MCF 10A (cell line): ENCODE data around the gene UNKL. TPM values are rescaled to one million over a fixed set of nuclear protein-coding genes. Genes with fewer than 3 reads are reported as not detected.
"Not testable (repeated sequence)": the region's sequence is repeated elsewhere in the genome, so short reads cannot be mapped to it uniquely, and the experiment has no call there.

ENCODE experiments used
- BruUV-seq: library from RNA; stranded (reverse); fragments of 400-500 nt; replicated peaks from 2 replicates; lab custom pipeline; 2021; lab: Mats Ljungman, UMichigan
- CTCF ChIA-PET: fragments of 300-600 bp; sonication (Branson Sonifier 250); formaldehyde crosslinking; extraction: SDS; loops from one replicate; lab custom pipeline; 2021; ENCODE audit warnings: antibody characterized with exemption, inconsistent platforms; lab: Yijun Ruan, JAX
- POLR2A ChIA-PET: fragments of 300-600, 350-650 bp; sonication (Branson Sonifier 250); formaldehyde crosslinking; extraction: SDS; loops from one replicate; lab custom pipeline; 2020; ENCODE audit warnings: antibody characterized with exemption, inconsistent platforms; lab: Yijun Ruan, JAX
- DNase-seq: peaks from one replicate; pipeline ENCODE4 v3.0.0-alpha.2; 2018; ENCODE audit not compliant: unreplicated experiment
- H3K27ac Mint-ChIP-seq: one replicate; pipeline ENCODE4 v1.8.0; 2022; ENCODE audit warnings: mild to moderate bottlenecking, low read depth, mixed read lengths; ENCODE audit not compliant: unreplicated experiment
- H3K27me3 Mint-ChIP-seq: one replicate; pipeline ENCODE4 v1.8.0; 2022; ENCODE audit warnings: mixed read lengths; ENCODE audit not compliant: insufficient read depth, unreplicated experiment
- H3K36me3 Mint-ChIP-seq: one replicate; pipeline ENCODE4 v1.8.0; 2022; ENCODE audit warnings: mild to moderate bottlenecking, moderate library complexity, mixed read lengths; ENCODE audit not compliant: insufficient read depth, unreplicated experiment
- H3K4me1 Mint-ChIP-seq: one replicate; pipeline ENCODE4 v1.8.0; 2022; ENCODE audit warnings: mixed read lengths; ENCODE audit not compliant: insufficient read depth, unreplicated experiment
- H3K4me3 Mint-ChIP-seq: one replicate; pipeline ENCODE4 v1.8.0; 2022; ENCODE audit warnings: mild to moderate bottlenecking, moderate library complexity, mixed read lengths; ENCODE audit not compliant: unreplicated experiment
- H3K9me3 Mint-ChIP-seq: one replicate; pipeline ENCODE4 v1.8.0; 2022; ENCODE audit warnings: mixed read lengths; ENCODE audit not compliant: unreplicated experiment
- intact Hi-C: fragments of 100-400 bp; cut with micrococcal nuclease; formaldehyde crosslinking; loops from 2 replicates; pipeline ENCODE4 v1.14.1; 2022
- total RNA-seq: library from RNA; stranded (reverse); gene quantifications from 2 replicates; pipeline ENCODE4 v1.2.3, GENCODE V29; 2022
- TF ChIP-seq, protein P1 (sequence below): fragments of 200-600 bp; IDR thresholded peaks from one replicate; pipeline ENCODE4 v1.8.0; 2022; ENCODE audit warnings: antibody characterized with exemption, mild to moderate bottlenecking; ENCODE audit not compliant: unreplicated experiment

The UNKL gene
- total RNA-seq, 1 experiment from 2014 or later, result 12.3 TPM

DNA sequence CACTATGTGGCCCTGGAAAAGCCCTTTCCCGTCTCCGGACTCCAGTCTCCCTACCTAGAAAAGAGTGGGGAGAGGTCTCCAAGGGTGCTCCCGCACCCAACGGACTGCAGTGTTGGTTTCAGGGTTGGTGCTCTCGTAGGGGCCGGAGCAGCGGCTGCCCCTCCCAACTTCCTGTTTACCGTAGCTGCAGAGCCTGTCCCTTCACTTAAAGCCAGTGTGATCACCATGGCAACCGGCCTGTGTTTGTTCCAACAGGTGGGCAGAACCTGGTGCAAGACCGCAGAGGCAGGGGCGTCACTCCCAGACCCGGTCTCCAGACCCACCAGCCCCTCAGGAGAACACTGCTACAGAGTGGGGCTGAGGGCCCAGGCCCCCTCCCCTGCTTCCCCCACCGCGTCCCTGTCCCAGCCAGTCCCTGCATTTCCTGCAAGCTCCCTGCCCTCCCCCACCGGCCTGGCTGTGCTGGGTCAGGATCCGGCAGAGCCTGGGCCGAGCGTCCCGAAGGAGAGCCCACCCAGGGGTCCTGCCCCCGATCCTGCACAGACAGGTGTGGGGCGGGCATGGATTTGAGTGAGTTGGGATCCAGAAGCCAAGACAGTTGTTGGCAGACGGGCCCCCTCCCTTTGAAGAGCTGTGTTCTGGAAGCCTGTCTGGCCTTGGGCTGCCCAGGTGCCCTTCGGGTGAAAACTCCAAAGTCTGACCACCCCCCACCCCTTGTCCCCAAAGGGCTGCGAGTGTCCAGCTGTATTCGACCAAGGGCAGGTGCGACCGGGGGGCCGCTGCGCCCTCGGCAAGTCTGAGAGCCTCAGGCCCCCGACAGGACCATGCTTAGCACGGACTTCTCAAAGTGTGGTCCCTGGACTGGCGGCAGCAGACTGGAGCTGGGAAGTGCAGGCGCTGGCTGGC is 82.5 kb downstream of the UNKL start:
- BruUV-seq, result no TSS peak
- Mint-ChIP-seq H3K9me3 (no peaks in the 10 kb centered on the region), H3K27ac (no peak overlapping the region), H3K36me3 (no peaks in the 10 kb centered on the region), H3K27me3 (peaks cover 13% of the 10 kb centered on the region), H3K4me3 (no peak overlapping the region), H3K4me1 (no peaks in the 10 kb centered on the region)
- intact Hi-C loops, result no loop called here
- CTCF ChIA-PET, result interaction anchor here (1.0 kb wide), 1 partner anchor 11 kb away, joined by 3 read pairs; no protein-coding TSS in a partner anchor
- no peak for DNase-seq
- TF ChIP-seq, protein P1, sequence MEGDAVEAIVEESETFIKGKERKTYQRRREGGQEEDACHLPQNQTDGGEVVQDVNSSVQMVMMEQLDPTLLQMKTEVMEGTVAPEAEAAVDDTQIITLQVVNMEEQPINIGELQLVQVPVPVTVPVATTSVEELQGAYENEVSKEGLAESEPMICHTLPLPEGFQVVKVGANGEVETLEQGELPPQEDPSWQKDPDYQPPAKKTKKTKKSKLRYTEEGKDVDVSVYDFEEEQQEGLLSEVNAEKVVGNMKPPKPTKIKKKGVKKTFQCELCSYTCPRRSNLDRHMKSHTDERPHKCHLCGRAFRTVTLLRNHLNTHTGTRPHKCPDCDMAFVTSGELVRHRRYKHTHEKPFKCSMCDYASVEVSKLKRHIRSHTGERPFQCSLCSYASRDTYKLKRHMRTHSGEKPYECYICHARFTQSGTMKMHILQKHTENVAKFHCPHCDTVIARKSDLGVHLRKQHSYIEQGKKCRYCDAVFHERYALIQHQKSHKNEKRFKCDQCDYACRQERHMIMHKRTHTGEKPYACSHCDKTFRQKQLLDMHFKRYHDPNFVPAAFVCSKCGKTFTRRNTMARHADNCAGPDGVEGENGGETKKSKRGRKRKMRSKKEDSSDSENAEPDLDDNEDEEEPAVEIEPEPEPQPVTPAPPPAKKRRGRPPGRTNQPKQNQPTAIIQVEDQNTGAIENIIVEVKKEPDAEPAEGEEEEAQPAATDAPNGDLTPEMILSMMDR, result no peak
- POLR2A ChIA-PET, result no interaction called here

DNA sequence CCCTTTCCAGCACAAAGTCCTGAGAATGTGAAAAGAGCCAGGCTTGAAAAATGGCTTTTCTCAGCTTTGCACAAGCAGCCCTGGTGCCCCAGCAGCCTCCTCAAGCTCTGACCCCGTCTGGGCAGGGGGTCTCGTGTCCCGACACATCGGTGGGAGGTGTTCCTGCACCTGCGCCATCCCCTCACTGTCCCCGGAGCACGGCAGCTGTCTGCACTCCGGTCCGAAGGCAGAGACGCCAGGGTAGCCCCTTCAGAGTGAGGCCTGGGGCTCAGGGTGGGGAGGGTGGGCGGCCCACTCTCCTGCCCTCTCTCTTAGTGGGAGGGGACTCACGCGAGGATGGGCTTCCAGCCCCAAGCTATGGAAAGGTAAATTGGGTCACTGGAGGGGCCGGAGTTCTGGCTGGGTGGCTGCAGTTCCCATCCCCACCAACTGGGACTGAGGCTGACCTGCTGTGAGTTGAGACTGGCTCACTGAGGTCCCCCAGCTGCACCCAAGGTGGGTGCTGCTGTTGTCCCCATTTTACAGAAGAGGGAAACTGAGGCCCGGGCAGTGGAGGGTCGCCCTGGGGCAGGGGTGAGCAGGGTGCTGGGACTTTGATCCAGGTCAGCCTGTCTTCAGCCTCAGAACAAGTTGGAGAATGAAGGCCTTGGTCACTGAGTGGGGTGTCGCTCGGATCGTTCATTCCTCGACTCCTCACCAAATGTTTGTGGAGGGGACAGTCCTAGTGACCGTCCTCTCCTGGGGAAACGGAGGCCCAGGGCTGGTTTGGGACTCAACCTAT is 83.4 kb downstream of the UNKL start:
- no peak overlapping the region for H3K27ac Mint-ChIP-seq
- H3K27me3 Mint-ChIP-seq, result peaks cover 13% of the 10 kb centered on the region
- POLR2A ChIA-PET, result no interaction called here
- TF ChIP-seq, protein P1, result no peak
- H3K4me1 Mint-ChIP-seq, result no peaks in the 10 kb centered on the region
- no peak for DNase-seq
- no TSS peak for BruUV-seq
- no peaks in the 10 kb centered on the region for H3K36me3 Mint-ChIP-seq
- CTCF ChIA-PET, result interaction anchor here (0.7 to 1.0 kb wide), 2 partner anchors 11 to 593 kb away, joined by 3 read pairs; no protein-coding TSS in a partner anchor
- intact Hi-C loops, result no loop called here
- H3K4me3 Mint-ChIP-seq, result no peak overlapping the region
- no peaks in the 10 kb centered on the region for H3K9me3 Mint-ChIP-seq

DNA sequence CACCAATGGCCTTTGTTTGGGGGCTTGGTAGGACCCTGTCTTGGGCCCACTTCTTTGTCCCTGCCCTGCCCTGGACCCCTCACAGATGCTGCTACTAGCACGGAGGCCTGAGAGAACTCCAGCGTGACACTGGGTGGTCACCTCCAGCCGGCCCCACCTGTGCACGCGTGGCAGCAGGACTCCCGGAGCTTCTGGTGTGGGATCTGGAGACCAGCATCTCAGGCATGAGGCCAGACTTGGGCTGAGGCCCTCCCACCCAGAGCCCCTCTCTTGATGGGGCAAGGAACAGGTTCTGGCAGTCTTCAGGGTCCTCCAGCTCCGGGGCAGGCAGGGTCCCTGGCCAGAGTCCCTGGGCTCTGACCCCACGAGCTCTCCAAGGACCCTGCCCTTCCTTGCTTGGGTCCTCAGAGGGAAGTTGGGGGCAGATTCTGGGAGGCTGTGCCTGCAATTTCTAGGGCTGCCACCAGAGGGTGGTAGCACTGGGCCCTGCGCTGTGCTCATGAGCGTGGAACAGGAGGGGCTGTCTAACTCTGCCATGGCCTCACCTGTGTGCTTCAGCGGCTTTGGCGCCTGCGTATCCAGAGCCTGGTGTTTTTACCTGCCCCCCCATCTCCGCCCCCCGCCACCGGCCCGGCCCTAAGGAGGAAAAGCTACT is 84.1 kb downstream of the UNKL start:
- TF ChIP-seq, protein P1, result peak; percentile 37
- Mint-ChIP-seq H3K36me3 (no peaks in the 10 kb centered on the region), H3K27ac (no peak overlapping the region), H3K4me3 (no peak overlapping the region), H3K4me1 (no peaks in the 10 kb centered on the region), H3K27me3 (peaks cover 13% of the 10 kb centered on the region), H3K9me3 (no peaks in the 10 kb centered on the region)
- no TSS peak for BruUV-seq
- ChIA-PET CTCF (interaction anchor here (0.6 to 1.0 kb wide), 4 partner anchors 12 to 593 kb away, joined by 3 read pairs; no protein-coding TSS in a partner anchor), POLR2A (no interaction called here)
- no peak for DNase-seq
- intact Hi-C loops, result no loop called here

DNA sequence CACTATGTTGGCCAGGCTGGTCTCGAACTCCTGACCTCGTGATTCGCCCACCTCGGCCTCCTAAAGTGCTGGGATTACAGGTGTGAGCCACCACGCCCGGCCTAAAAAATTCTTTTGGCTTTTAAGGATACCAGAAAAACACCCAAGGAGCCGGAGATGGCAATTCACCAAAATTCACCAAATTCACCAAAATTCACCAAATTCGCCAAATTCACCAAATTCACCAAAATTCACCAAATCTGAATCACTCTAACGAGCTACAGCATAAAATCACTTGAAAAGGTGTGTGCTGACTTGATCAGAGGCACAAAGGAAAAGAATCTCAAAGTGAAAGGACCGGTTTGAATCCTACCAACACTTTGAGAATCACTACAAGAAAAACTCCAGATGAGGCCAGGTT is 85.5 kb downstream of the UNKL start:
- H3K9me3 Mint-ChIP-seq, BruUV-seq, H3K27me3 Mint-ChIP-seq, H3K27ac Mint-ChIP-seq, H3K36me3 Mint-ChIP-seq, H3K4me1 Mint-ChIP-seq, intact Hi-C loops, H3K4me3 Mint-ChIP-seq, DNase-seq, CTCF ChIA-PET: not testable (repeated sequence)
- POLR2A ChIA-PET, result interaction anchor here (0.5 kb wide), 1 partner anchor 506 kb away, joined by 3 read pairs; no protein-coding TSS in a partner anchor

DNA sequence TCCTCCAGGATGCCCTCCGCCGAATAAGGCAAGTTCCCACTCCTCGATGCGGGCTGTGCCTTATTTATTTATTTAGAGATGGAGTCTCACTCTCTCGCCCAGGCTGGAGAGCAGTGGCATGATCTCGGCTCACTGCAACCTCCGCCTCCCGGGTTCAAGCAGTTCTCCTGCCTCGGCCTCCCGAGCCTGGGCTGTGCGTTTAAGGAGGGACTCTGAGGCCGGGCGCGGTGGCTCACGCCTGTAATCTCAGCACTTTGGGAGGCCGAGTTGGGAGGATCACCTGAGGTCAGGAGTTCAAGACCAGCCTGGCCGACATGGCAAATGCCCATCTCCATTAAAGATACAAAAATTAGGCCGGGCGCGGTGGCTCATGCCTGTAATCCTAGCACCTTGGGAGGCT is 86.4 kb downstream of the UNKL start:
- H3K9me3 Mint-ChIP-seq, H3K27ac Mint-ChIP-seq, DNase-seq, POLR2A ChIA-PET, BruUV-seq, intact Hi-C loops, CTCF ChIA-PET, H3K4me1 Mint-ChIP-seq, H3K4me3 Mint-ChIP-seq, H3K27me3 Mint-ChIP-seq: not testable (repeated sequence)
- H3K36me3 Mint-ChIP-seq, result peaks cover 15% of the 10 kb centered on the region
